Type B pancreatic cell (in vitro differentiated cells): ENCODE results near the gene PKN1. TPM values are rescaled to one million over a fixed set of nuclear protein-coding genes. Genes with fewer than 3 reads are reported as not detected.
"Not testable (repeated sequence)": the region's sequence is repeated elsewhere in the genome, so short reads cannot be mapped to it uniquely, and the experiment has no call there.

ENCODE experiments used
- DNase-seq: peaks from one replicate; pipeline ENCODE4 v3.0.0; 2021; ENCODE audit warnings: mixed read lengths; ENCODE audit not compliant: unreplicated experiment; ENCODE audit errors: extremely low spot score
- H3K27ac Mint-ChIP-seq: 2 replicates; pipeline ENCODE4 v1.8.0; 2021; ENCODE audit warnings: mild to moderate bottlenecking, mixed read lengths
- H3K27me3 Mint-ChIP-seq: 2 replicates; pipeline ENCODE4 v1.8.0; 2021; ENCODE audit warnings: mixed read lengths
- H3K36me3 Mint-ChIP-seq: 2 replicates; pipeline ENCODE4 v1.8.0; 2021; ENCODE audit warnings: mixed read lengths
- H3K4me1 Mint-ChIP-seq: one replicate; pipeline ENCODE4 v1.8.0; 2021; ENCODE audit warnings: mixed read lengths; ENCODE audit not compliant: unreplicated experiment
- H3K4me3 Mint-ChIP-seq: 2 replicates; pipeline ENCODE4 v1.8.0; 2021; ENCODE audit warnings: mild to moderate bottlenecking, mixed read lengths
- H3K9me3 Mint-ChIP-seq: 2 replicates; pipeline ENCODE4 v1.8.0; 2021; ENCODE audit warnings: mixed read lengths
- CTCF ChIP-seq: fragments of 200-600 bp; sonication (generic); conservative IDR thresholded peaks from 2 replicates; pipeline ENCODE4 v1.5.0; 2021; ENCODE audit warnings: antibody characterized with exemption, mild to moderate bottlenecking
- total RNA-seq: library from RNA; stranded (reverse); gene quantifications from 2 replicates; pipeline ENCODE4 v1.2.1, GENCODE V29; 2021; ENCODE audit warnings: low replicate concordance

The PKN1 gene
- total RNA-seq, 1 donor from 2014 or later = 85.3 TPM

- Mint-ChIP-seq H3K36me3 (no peaks in the 10 kb centered on the region), H3K9me3 (no peaks in the 10 kb centered on the region), H3K27me3 (no peaks in the 10 kb centered on the region), H3K4me1 (peaks cover 5% of the 10 kb centered on the region), H3K4me3 (no peak overlapping the region), H3K27ac (no peak overlapping the region)
- no peak for TF ChIP-seq CTCF
- no peak for DNase-seq
Observed at GRCh38 chr19:14401468-14402195, 31.5 kb upstream of the PKN1 start.

- no peaks in the 10 kb centered on the region for H3K27me3 Mint-ChIP-seq
- H3K4me1 Mint-ChIP-seq = peaks cover 7% of the 10 kb centered on the region
- no peaks in the 10 kb centered on the region for H3K36me3 Mint-ChIP-seq
- H3K9me3 Mint-ChIP-seq = no peaks in the 10 kb centered on the region
- no peak overlapping the region for H3K4me3 Mint-ChIP-seq
- TF ChIP-seq CTCF = no peak
- DNase-seq = no peak
- H3K27ac Mint-ChIP-seq = peak overlapping the region; percentile 42
Observed at GRCh38 chr19:14402332-14403144, 30.6 kb upstream of the PKN1 start.

- DNase-seq, H3K4me3 Mint-ChIP-seq, H3K27me3 Mint-ChIP-seq, H3K36me3 Mint-ChIP-seq, H3K4me1 Mint-ChIP-seq, H3K9me3 Mint-ChIP-seq, H3K27ac Mint-ChIP-seq: not testable (repeated sequence)
Observed at GRCh38 chr19:14403145-14403930, 29.8 kb upstream of the PKN1 start.

GRCh38 chr19:14404312-14404711, 28.8 kb upstream of the PKN1 start:
- H3K4me3 Mint-ChIP-seq = no peak overlapping the region
- no peaks in the 10 kb centered on the region for H3K36me3 Mint-ChIP-seq
- no peak overlapping the region for H3K27ac Mint-ChIP-seq
- peaks cover 7% of the 10 kb centered on the region for H3K4me1 Mint-ChIP-seq
- no peaks in the 10 kb centered on the region for H3K9me3 Mint-ChIP-seq
- no peaks in the 10 kb centered on the region for H3K27me3 Mint-ChIP-seq
- no peak for TF ChIP-seq CTCF
- no peak for DNase-seq

GRCh38 chr19:14405380-14405757, 27.7 kb upstream of the PKN1 start:
- no peaks in the 10 kb centered on the region for H3K9me3 Mint-ChIP-seq
- peak overlapping the region; percentile 59 for H3K27ac Mint-ChIP-seq
- no peak for DNase-seq
- H3K4me3 Mint-ChIP-seq = peak overlapping the region; percentile 61
- H3K4me1 Mint-ChIP-seq = peaks cover 7% of the 10 kb centered on the region
- H3K27me3 Mint-ChIP-seq = no peaks in the 10 kb centered on the region
- H3K36me3 Mint-ChIP-seq = no peaks in the 10 kb centered on the region
- no peak for TF ChIP-seq CTCF
